Left renal cortex interstitium (tissue), 4 donors: Measurements from ENCODE around the gene NCKAP1. TPM values are rescaled to one million over a fixed set of nuclear protein-coding genes. Genes with fewer than 3 reads are reported as not detected.
A peak's percentile ranks its signal among the peaks of the same experiment; 100 is the strongest.
"Not testable (repeated sequence)": the region's sequence is repeated elsewhere in the genome, so short reads cannot be mapped to it uniquely, and the experiment has no call there.

Experiments
- DNase-seq, 4 donors: peaks; one replicate each; pipeline ENCODE4 v3.0.0-alpha.2; 2013; ENCODE audit warnings: low read depth in 4 of 4, low spot score in 2 of 4, missing footprints in 1 of 4
- polyA plus RNA-seq, 4 donors: library from polyadenylated mRNA; unstranded; fragments of 120-200 nt; gene quantifications; one replicate each; pipeline ENCODE4 v1.2.1, GENCODE V29; 2013; ENCODE audit not compliant: insufficient read length in 4 of 4

Gene NCKAP1
- 100 to 1,000 TPM; 109 to 142 (median 130) TPM for polyA plus RNA-seq

GRCh38 chr2:183038341-183039300 lies at the start of gene NCKAP1:
Gene NCKAP1, minus strand, starts transcription at chr2:183038457. Its CDS starts 358 bp downstream, at chr2:183038099.
- peak; percentile 62 to 81 (median 76) for DNase-seq

GRCh38 chr2:183081911-183082310 lies 43.7 kb upstream of the NCKAP1 start:
- DNase-seq: no peak

GRCh38 chr2:183079139-183079775 lies 41.0 kb upstream of the NCKAP1 start:
- peak in 1 of 4 donors; percentile 1 for DNase-seq

GRCh38 chr2:183078464-183079138 lies 40.3 kb upstream of the NCKAP1 start, which contains the start of gene DUSP19:
Gene DUSP19, plus strand, starts transcription at chr2:183078747. Its CDS starts 187 bp downstream, at chr2:183078934.
- DNase-seq: peak; percentile 92 to 100 (median 98)

- no peak for DNase-seq
Measured at GRCh38 chr2:183078163-183078463, 39.9 kb upstream of the NCKAP1 start.

- no peak for DNase-seq
Measured at GRCh38 chr2:183072177-183072576, 33.9 kb upstream of the NCKAP1 start.

GRCh38 chr2:183070942-183071844 lies 32.9 kb upstream of the NCKAP1 start:
- no peak for DNase-seq

GRCh38 chr2:183069174-183069573 lies 30.9 kb upstream of the NCKAP1 start:
- no peak for DNase-seq

- no peak for DNase-seq
Measured at GRCh38 chr2:183068561-183068960, 30.3 kb upstream of the NCKAP1 start.

GRCh38 chr2:183063083-183063482 lies 24.8 kb upstream of the NCKAP1 start:
- DNase-seq: no peak

- no peak for DNase-seq
Measured at GRCh38 chr2:183060571-183061231, 22.4 kb upstream of the NCKAP1 start.

GRCh38 chr2:183059561-183059960 lies 21.3 kb upstream of the NCKAP1 start:
- no peak for DNase-seq

- DNase-seq: no peak
Measured at GRCh38 chr2:183057333-183057985, 19.2 kb upstream of the NCKAP1 start.

GRCh38 chr2:183049420-183049819 lies 11.2 kb upstream of the NCKAP1 start:
- DNase-seq: no peak

GRCh38 chr2:183047486-183048125 lies 9.3 kb upstream of the NCKAP1 start:
- not testable (repeated sequence) for DNase-seq

- not testable (repeated sequence) for DNase-seq
Measured at GRCh38 chr2:183043580-183043979, 5.3 kb upstream of the NCKAP1 start.

- no peak for DNase-seq
Measured at GRCh38 chr2:183040604-183041003, 2.3 kb upstream of the NCKAP1 start.

GRCh38 chr2:183037553-183038340 lies 510 bp downstream of the NCKAP1 start:
- peak in 2 of 4 donors; percentile 28 to 55 for DNase-seq
